Prostate gland (tissue), 2 donors: ENCODE data around the gene SANBR. TPM values are rescaled to one million over a fixed set of nuclear protein-coding genes. Genes with fewer than 3 reads are reported as not detected.

Source experiments
- DNase-seq: peaks from one replicate; pipeline ENCODE4 v3.0.0-alpha.2; 2019; ENCODE audit warnings: low spot score
- H3K27ac ChIP-seq, 2 donors: fragments of 200-600 bp; sonication (generic); 2 replicates each; pipeline ENCODE4 v1.5.1; 2017 to 2019
- H3K27me3 ChIP-seq: fragments of 200-600 bp; sonication (generic); replicated peaks from 2 replicates; pipeline ENCODE4 v1.5.1; 2019; ENCODE audit not compliant: insufficient read depth
- H3K36me3 ChIP-seq, 2 donors: fragments of 200-600 bp; sonication (generic); 1 replicate in 1 of 2; 2 replicates in 1 of 2; pipeline versions ENCODE4 v1.5.1 to v1.8.1; 2017 to 2019
- H3K4me1 ChIP-seq: fragments of 200-600 bp; sonication (generic); replicated peaks from 2 replicates; pipeline ENCODE4 v1.5.1; 2019
- H3K4me3 ChIP-seq, 2 donors: fragments of 200-600 bp; sonication (generic); 2 replicates each; pipeline ENCODE4 v1.5.1; 2017 to 2019
- H3K9me3 ChIP-seq: fragments of 200-600 bp; sonication (generic); 2 replicates; pipeline ENCODE4 v1.5.1; 2017
- POLR2A ChIP-seq: fragments of 450-650 bp; IDR thresholded peaks from one replicate; pipeline ENCODE4 v1.6.1; 2016; ENCODE audit warnings: antibody characterized with exemption, mild to moderate bottlenecking
- POLR2AphosphoS5 ChIP-seq: sonication (generic); formaldehyde crosslinking; IDR thresholded peaks from one replicate; pipeline ENCODE4 v1.6.1; 2017; ENCODE audit warnings: antibody characterized with exemption
- WGBS: methylation state at CpG from one replicate; pipeline ENCODE4 v1.1.5; 2018; 5-methylcytosine and 5-hydroxymethylcytosine counted together
- intact Hi-C: fragments of 100-400 bp; cut with DNase I; formaldehyde crosslinking; loops from one replicate; pipeline ENCODE4 v1.14.2; 2022
- total RNA-seq, 2 donors: library from RNA; depleted of rRNA; stranded (reverse); fragments of >200 nt; gene quantifications; one replicate each; pipeline ENCODE4 v1.1.0, GENCODE V29; 2016
- TF ChIP-seq, protein P1 (sequence below), 4 experiments: fragments of 200-600 bp in 2 of 4; fragments of 450-650 bp in 2 of 4; sonication (generic) in 2 of 4; IDR thresholded peaks; 1 replicate in 3 of 4; 2 replicates in 1 of 4; pipeline ENCODE4 v1.5.1; 2016 to 2019; ENCODE audit warnings: antibody characterized with exemption in 4 of 4, mild to moderate bottlenecking in 2 of 4, moderate library complexity in 2 of 4

Gene SANBR
- total RNA-seq, 2 donors from 2014 or later, result 4.8 to 7.7 TPM

DNA sequence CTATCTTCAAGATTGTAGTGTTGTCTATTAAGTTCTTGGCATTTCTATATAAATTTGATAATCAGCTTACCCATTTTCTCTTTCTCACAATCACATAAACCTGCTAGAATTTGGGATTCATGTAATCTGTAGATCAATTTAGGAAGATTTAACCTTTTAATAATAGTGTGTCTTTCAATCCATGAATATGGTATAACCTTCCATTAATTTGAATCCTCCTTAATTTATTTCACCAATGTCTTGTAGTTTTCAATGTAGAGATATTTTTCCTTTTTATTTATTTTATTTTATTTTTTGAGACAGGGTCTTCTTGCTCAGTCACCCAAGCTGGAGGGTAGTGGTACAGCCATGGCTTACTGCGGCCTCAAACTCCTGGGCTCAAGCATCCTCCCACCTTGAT is 20.2 kb downstream of the SANBR start:
- no peak overlapping the region for H3K4me3 ChIP-seq
- intact Hi-C loops, result no loop called here
- DNase-seq, result no peak
- 93% methylated on average over 1 of the region's 1 CpG for WGBS
- H3K36me3 ChIP-seq, result no peaks in the 10 kb centered on the region
- no peaks in the 10 kb centered on the region for H3K9me3 ChIP-seq
- no peaks in the 10 kb centered on the region for H3K4me1 ChIP-seq
- no peak overlapping the region for H3K27ac ChIP-seq
- no peaks in the 10 kb centered on the region for H3K27me3 ChIP-seq
- TF ChIP-seq, protein P1, sequence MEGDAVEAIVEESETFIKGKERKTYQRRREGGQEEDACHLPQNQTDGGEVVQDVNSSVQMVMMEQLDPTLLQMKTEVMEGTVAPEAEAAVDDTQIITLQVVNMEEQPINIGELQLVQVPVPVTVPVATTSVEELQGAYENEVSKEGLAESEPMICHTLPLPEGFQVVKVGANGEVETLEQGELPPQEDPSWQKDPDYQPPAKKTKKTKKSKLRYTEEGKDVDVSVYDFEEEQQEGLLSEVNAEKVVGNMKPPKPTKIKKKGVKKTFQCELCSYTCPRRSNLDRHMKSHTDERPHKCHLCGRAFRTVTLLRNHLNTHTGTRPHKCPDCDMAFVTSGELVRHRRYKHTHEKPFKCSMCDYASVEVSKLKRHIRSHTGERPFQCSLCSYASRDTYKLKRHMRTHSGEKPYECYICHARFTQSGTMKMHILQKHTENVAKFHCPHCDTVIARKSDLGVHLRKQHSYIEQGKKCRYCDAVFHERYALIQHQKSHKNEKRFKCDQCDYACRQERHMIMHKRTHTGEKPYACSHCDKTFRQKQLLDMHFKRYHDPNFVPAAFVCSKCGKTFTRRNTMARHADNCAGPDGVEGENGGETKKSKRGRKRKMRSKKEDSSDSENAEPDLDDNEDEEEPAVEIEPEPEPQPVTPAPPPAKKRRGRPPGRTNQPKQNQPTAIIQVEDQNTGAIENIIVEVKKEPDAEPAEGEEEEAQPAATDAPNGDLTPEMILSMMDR (IDR thresholded peaks at IDR 0.05), result no peak
- TF ChIP-seq POLR2A, result no peak
- no peak for TF ChIP-seq POLR2AphosphoS5

DNA sequence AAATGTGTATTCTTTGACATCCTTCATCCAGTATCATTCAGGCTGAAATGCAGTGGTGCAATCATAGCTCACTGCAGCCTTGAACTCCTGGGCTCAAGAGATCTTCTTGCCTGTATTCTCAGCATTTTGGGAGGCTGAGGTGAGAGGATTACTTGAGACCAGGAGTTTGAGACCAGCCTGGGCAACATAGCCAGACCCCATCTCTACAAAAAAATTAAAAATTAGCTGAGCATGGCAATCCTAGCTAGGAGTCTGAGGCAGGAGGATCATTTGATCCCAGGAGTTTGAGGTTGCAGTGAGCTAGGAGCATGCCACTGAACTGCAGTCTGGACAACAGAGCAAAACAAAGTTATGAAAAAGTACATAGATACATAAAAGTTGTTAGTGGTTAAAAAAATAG is 24.1 kb downstream of the SANBR start:
- no peaks in the 10 kb centered on the region for H3K9me3 ChIP-seq
- DNase-seq, result no peak
- H3K27me3 ChIP-seq, result no peaks in the 10 kb centered on the region
- TF ChIP-seq POLR2AphosphoS5, result no peak
- TF ChIP-seq, protein P1 (IDR thresholded peaks at IDR 0.05), result no peak
- no peak for TF ChIP-seq POLR2A
- H3K36me3 ChIP-seq, result no peaks in the 10 kb centered on the region
- no peak overlapping the region for H3K4me3 ChIP-seq
- no peak overlapping the region for H3K27ac ChIP-seq
- H3K4me1 ChIP-seq, result no peaks in the 10 kb centered on the region
- intact Hi-C loops, result no loop called here

DNA sequence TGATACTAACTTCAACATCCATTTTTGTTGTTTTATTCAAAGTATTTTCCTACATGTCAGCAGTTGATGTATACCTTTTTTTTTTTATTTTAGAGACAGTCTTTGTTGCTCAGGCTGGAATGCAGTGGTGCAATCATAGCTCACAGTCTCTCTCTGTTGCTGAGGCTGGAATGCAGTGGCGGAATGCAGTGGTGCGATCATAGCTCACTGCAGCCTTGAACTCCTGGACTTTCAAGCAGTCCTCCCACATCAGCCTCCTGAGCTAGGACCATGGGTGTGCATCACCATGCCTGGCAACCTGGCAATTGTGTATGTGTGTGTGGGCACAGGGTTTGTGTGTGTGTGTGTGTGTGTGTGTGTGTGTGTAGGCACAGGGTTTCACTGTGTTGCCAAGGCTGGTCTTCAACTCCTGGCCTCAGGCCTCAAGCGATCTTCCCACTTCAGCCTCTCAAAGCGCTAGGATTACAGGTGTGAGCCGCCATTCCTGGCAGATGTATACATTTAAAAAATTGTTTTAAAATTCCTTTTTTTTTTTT is 24.8 kb downstream of the SANBR start:
- Histone ChIP-seq H3K4me1 (no peaks in the 10 kb centered on the region), H3K9me3 (no peaks in the 10 kb centered on the region), H3K4me3 (no peak overlapping the region), H3K36me3 (no peaks in the 10 kb centered on the region), H3K27me3 (no peaks in the 10 kb centered on the region), H3K27ac (no peak overlapping the region)
- no peak for DNase-seq
- 88% methylated on average over 5 of the region's 5 CpGs for WGBS
- intact Hi-C loops, result no loop called here
- TF ChIP-seq, protein P1 (IDR thresholded peaks at IDR 0.05), result no peak
- TF ChIP-seq POLR2AphosphoS5 (no peak), POLR2A (no peak)

DNA sequence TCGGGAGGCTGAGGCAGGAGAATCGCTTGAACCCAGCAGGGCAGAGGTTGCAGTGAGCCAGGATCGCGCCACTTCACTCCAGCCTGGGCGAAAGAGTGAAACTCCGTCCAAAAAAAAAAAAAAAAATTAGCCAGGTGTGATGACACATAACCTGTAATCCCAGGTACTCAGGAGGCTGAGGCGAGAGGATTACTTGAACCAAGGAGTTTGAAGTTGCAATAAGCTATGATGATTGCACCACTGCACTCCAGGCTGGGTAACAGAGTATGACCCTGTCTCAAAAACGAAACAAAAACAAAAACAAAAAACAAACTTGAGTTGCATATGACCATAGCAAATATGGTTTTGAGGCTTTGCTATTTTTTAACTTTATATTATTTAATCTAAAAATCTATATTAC is 25.8 kb downstream of the SANBR start:
- TF ChIP-seq POLR2AphosphoS5 (no peak), POLR2A (no peak)
- TF ChIP-seq, protein P1 (IDR thresholded peaks at IDR 0.05), result no peak
- Histone ChIP-seq H3K9me3 (no peaks in the 10 kb centered on the region), H3K36me3 (no peaks in the 10 kb centered on the region), H3K4me3 (no peak overlapping the region), H3K27me3 (no peaks in the 10 kb centered on the region), H3K27ac (no peak overlapping the region), H3K4me1 (no peaks in the 10 kb centered on the region)
- no peak for DNase-seq
- intact Hi-C loops, result no loop called here
- WGBS, result 89% methylated on average over 8 of the region's 8 CpGs

DNA sequence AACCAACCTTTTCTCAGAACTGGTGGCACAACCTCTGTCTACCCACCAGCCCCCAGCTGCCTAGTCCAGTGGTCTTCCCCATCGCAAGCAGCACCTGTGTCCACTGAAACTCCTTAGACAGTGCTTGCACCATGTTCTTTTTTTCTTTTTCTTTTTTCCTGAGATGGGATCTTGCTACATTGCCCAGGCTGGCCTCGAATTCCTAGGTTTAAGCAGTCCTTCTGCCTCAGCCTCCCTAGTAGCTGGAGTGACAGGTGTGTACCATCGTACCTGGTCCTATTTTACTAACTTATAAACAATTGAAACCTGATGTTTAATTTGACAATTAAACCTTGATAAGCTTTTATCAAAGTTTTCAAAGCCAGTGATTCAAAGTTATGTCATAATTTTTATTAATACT is 30.8 kb downstream of the SANBR start:
- no peak for DNase-seq
- WGBS, result 97% methylated on average over 3 of the region's 3 CpGs
- H3K9me3 ChIP-seq, result no peaks in the 10 kb centered on the region
- no peak overlapping the region for H3K27ac ChIP-seq
- intact Hi-C loops, result no loop called here
- no peaks in the 10 kb centered on the region for H3K4me1 ChIP-seq
- H3K27me3 ChIP-seq, result no peaks in the 10 kb centered on the region
- H3K36me3 ChIP-seq, result no peaks in the 10 kb centered on the region
- H3K4me3 ChIP-seq, result no peak overlapping the region
- TF ChIP-seq POLR2A (no peak), POLR2AphosphoS5 (no peak)
- TF ChIP-seq, protein P1 (IDR thresholded peaks at IDR 0.05), result no peak
